MCF 10A (cell line): ENCODE measurements around the gene GSG1. TPM values are rescaled to one million over a fixed set of nuclear protein-coding genes. Genes with fewer than 3 reads are reported as not detected.

Experiments
- BruUV-seq: library from RNA; stranded (reverse); fragments of 400-500 nt; replicated peaks from 2 replicates; lab custom pipeline; 2021; lab: Mats Ljungman, UMichigan
- CTCF ChIA-PET: fragments of 300-600 bp; sonication (Branson Sonifier 250); formaldehyde crosslinking; extraction: SDS; loops from one replicate; lab custom pipeline; 2021; ENCODE audit warnings: antibody characterized with exemption, inconsistent platforms; lab: Yijun Ruan, JAX
- POLR2A ChIA-PET: fragments of 300-600, 350-650 bp; sonication (Branson Sonifier 250); formaldehyde crosslinking; extraction: SDS; loops from one replicate; lab custom pipeline; 2020; ENCODE audit warnings: antibody characterized with exemption, inconsistent platforms; lab: Yijun Ruan, JAX
- DNase-seq: peaks from one replicate; pipeline ENCODE4 v3.0.0-alpha.2; 2018; ENCODE audit not compliant: unreplicated experiment
- H3K27ac Mint-ChIP-seq: one replicate; pipeline ENCODE4 v1.8.0; 2022; ENCODE audit warnings: mild to moderate bottlenecking, low read depth, mixed read lengths; ENCODE audit not compliant: unreplicated experiment
- H3K27me3 Mint-ChIP-seq: one replicate; pipeline ENCODE4 v1.8.0; 2022; ENCODE audit warnings: mixed read lengths; ENCODE audit not compliant: insufficient read depth, unreplicated experiment
- H3K36me3 Mint-ChIP-seq: one replicate; pipeline ENCODE4 v1.8.0; 2022; ENCODE audit warnings: mild to moderate bottlenecking, moderate library complexity, mixed read lengths; ENCODE audit not compliant: insufficient read depth, unreplicated experiment
- H3K4me1 Mint-ChIP-seq: one replicate; pipeline ENCODE4 v1.8.0; 2022; ENCODE audit warnings: mixed read lengths; ENCODE audit not compliant: insufficient read depth, unreplicated experiment
- H3K4me3 Mint-ChIP-seq: one replicate; pipeline ENCODE4 v1.8.0; 2022; ENCODE audit warnings: mild to moderate bottlenecking, moderate library complexity, mixed read lengths; ENCODE audit not compliant: unreplicated experiment
- H3K9me3 Mint-ChIP-seq: one replicate; pipeline ENCODE4 v1.8.0; 2022; ENCODE audit warnings: mixed read lengths; ENCODE audit not compliant: unreplicated experiment
- intact Hi-C: fragments of 100-400 bp; cut with micrococcal nuclease; formaldehyde crosslinking; loops from 2 replicates; pipeline ENCODE4 v1.14.1; 2022
- total RNA-seq: library from RNA; stranded (reverse); gene quantifications from 2 replicates; pipeline ENCODE4 v1.2.3, GENCODE V29; 2022
- TF ChIP-seq, protein P1 (sequence below): fragments of 200-600 bp; IDR thresholded peaks from one replicate; pipeline ENCODE4 v1.8.0; 2022; ENCODE audit warnings: antibody characterized with exemption, mild to moderate bottlenecking; ENCODE audit not compliant: unreplicated experiment

GSG1 gene
- total RNA-seq, 1 experiment from 2014 or later = not detected

DNA sequence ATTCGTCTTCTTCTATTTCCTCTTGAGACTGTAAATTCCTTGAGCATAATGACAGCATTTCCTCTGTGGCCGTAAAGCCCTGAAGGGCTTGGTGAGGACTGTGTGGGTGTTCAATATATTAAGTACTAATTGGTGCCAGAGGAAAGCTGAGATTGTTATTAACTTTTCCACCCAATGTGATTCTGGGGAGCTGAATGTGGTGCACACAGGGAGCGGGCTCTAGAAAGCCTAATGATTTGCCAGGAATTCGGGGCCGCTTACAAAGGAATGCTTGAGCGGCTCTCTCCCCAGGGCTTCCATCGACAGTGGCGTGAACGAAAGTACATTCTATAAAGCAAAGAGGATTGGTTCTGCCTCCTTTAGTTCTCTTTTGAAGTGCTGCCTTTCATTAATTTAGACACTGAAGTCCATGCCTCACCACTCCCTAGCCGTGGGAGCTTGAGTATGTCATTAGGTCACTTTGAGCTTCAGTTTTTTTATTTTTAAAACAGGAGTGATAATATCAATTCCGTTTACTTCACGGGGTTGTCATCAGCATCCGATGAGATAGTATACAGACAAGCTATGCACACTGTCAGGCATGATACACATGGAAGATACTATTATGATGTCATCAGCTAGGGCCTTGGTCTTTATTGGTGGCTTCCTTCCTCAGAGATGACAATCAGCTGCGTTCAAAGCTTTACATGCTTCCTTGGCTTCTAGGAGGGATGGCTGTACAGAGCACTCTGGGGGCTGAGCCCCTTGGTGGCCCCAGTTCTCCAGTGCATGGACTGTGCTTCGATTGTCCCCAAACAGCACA lies 11.0 kb upstream of the GSG1 start:
- H3K27me3 Mint-ChIP-seq = no peaks in the 10 kb centered on the region
- intact Hi-C loops = no loop called here
- H3K36me3 Mint-ChIP-seq = no peaks in the 10 kb centered on the region
- DNase-seq = no peak
- no peak overlapping the region for H3K4me3 Mint-ChIP-seq
- H3K9me3 Mint-ChIP-seq = no peaks in the 10 kb centered on the region
- POLR2A ChIA-PET = interaction anchor here (0.8 to 1.4 kb wide), 2 partner anchors 11 to 21 kb away, joined by 3 to 5 read pairs; partner anchors contain the start of gene GSG1
- CTCF ChIA-PET = interaction anchor here (0.5 to 2.0 kb wide), 4 partner anchors 19 to 419 kb away, joined by 3 to 8 read pairs (median 4); partner anchors contain the start of gene GPR19
- no TSS peak for BruUV-seq
- no peak overlapping the region for H3K27ac Mint-ChIP-seq
- TF ChIP-seq, protein P1, sequence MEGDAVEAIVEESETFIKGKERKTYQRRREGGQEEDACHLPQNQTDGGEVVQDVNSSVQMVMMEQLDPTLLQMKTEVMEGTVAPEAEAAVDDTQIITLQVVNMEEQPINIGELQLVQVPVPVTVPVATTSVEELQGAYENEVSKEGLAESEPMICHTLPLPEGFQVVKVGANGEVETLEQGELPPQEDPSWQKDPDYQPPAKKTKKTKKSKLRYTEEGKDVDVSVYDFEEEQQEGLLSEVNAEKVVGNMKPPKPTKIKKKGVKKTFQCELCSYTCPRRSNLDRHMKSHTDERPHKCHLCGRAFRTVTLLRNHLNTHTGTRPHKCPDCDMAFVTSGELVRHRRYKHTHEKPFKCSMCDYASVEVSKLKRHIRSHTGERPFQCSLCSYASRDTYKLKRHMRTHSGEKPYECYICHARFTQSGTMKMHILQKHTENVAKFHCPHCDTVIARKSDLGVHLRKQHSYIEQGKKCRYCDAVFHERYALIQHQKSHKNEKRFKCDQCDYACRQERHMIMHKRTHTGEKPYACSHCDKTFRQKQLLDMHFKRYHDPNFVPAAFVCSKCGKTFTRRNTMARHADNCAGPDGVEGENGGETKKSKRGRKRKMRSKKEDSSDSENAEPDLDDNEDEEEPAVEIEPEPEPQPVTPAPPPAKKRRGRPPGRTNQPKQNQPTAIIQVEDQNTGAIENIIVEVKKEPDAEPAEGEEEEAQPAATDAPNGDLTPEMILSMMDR = no peak
- H3K4me1 Mint-ChIP-seq = no peaks in the 10 kb centered on the region

DNA sequence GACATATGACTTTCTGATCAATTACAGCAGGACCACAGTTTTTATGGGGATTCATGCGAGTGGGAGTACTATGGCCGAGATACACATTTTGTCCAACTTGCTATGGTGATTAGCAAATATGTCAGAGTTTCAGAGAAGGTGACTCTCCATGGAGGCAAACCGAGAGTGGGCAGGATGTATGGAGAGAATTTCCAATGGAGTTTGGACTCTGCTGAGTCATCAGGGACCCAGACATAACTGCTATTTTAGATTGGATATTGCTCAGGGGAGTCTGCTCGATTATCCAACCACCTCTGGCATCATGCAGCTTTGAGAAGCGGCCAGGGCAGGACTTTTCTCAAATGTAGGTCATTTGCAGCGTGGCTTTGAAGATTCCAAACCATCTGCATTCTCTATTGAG lies 9.5 kb upstream of the GSG1 start:
- intact Hi-C loops = no loop called here
- CTCF ChIA-PET = no interaction called here
- TF ChIP-seq, protein P1 = no peak
- Mint-ChIP-seq H3K27me3 (no peaks in the 10 kb centered on the region), H3K4me1 (no peaks in the 10 kb centered on the region), H3K36me3 (no peaks in the 10 kb centered on the region), H3K4me3 (no peak overlapping the region), H3K9me3 (no peaks in the 10 kb centered on the region), H3K27ac (no peak overlapping the region)
- DNase-seq = no peak
- BruUV-seq = no TSS peak
- POLR2A ChIA-PET = no interaction called here

DNA sequence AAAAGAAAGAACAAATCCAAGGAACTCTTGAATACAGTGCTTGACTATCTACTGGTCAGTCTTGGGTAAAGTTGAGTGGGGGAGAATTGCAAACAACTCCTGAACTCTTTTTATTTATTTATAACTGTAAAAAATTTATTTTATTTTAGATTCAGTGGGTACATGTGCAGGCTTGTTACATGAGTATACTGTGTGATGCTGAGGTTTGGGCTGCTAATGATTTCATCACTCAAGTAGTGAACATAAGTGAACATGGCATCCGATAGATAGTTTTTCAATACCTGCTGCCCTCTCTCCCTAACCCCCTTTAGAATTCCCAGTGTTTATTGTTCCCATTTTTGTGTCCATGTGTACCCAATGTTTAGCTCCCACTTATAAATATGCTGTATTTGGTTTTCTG lies 3.2 kb upstream of the GSG1 start:
- DNase-seq = no peak
- TF ChIP-seq, protein P1 = no peak

DNA sequence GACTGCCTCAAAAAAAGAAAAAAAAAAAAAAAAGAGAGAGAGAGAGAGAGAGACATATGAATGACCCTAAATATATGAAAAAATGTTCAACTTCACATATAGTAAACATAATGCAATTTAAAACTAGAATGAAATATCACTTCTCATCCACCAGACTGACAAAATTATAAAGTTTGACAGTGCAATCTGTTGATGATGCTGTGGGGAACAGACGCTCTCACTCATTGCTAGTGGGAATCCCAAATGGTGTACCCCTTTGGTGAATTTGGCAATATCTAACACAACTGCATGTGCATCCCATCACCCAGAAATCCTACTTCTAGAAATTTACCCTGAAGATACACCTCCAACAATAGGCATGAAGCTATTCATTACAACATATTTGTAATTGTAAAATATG lies 2.3 kb upstream of the GSG1 start:
- POLR2A ChIA-PET = interaction anchor here (0.7 to 1.1 kb wide), 2 partner anchors 30 to 91 kb away, joined by 3 read pairs; partner anchors contain the start of gene EMP1
- no peak for DNase-seq
- CTCF ChIA-PET = interaction anchor here (0.7 to 2.3 kb wide), 5 partner anchors 30 to 1566 kb away, joined by 3 to 9 read pairs (median 3); no protein-coding TSS in a partner anchor
- Mint-ChIP-seq H3K4me3 (no peak overlapping the region), H3K27ac (no peak overlapping the region), H3K36me3 (no peaks in the 10 kb centered on the region), H3K27me3 (no peaks in the 10 kb centered on the region), H3K9me3 (no peaks in the 10 kb centered on the region), H3K4me1 (peaks cover 23% of the 10 kb centered on the region)
- intact Hi-C loops = no loop called here
- no TSS peak for BruUV-seq
- TF ChIP-seq, protein P1 = no peak

More for the DNA sequence above, 3.2 kb upstream of the GSG1 start:
- H3K36me3 Mint-ChIP-seq = no peaks in the 10 kb centered on the region
- H3K27ac Mint-ChIP-seq = no peak overlapping the region
- CTCF ChIA-PET = interaction anchor here (0.7 to 1.2 kb wide), 2 partner anchors 13 to 57 kb away, joined by 3 to 4 read pairs; no protein-coding TSS in a partner anchor
- peaks cover 21% of the 10 kb centered on the region for H3K4me1 Mint-ChIP-seq
- H3K9me3 Mint-ChIP-seq = no peaks in the 10 kb centered on the region
- H3K4me3 Mint-ChIP-seq = no peak overlapping the region
- H3K27me3 Mint-ChIP-seq = no peaks in the 10 kb centered on the region
- no TSS peak for BruUV-seq
- POLR2A ChIA-PET = interaction anchor here (0.7 to 1.1 kb wide), 2 partner anchors 44 to 90 kb away, joined by 3 read pairs; partner anchors contain the start of gene EMP1
- intact Hi-C loops = no loop called here
